GM12873 (cell line): Measurements from ENCODE around the gene MTHFSD.

Source experiments
- TF ChIP-seq, protein P1 (sequence below): IDR thresholded peaks from 2 replicates; pipeline ENCODE4 v1.5.1; 2012; ENCODE audit warnings: low read depth, mild to moderate bottlenecking, moderate library complexity, low read length, control low read depth; ENCODE audit not compliant: insufficient read depth; ENCODE audit errors: missing control alignments

MTHFSD gene

DNA sequence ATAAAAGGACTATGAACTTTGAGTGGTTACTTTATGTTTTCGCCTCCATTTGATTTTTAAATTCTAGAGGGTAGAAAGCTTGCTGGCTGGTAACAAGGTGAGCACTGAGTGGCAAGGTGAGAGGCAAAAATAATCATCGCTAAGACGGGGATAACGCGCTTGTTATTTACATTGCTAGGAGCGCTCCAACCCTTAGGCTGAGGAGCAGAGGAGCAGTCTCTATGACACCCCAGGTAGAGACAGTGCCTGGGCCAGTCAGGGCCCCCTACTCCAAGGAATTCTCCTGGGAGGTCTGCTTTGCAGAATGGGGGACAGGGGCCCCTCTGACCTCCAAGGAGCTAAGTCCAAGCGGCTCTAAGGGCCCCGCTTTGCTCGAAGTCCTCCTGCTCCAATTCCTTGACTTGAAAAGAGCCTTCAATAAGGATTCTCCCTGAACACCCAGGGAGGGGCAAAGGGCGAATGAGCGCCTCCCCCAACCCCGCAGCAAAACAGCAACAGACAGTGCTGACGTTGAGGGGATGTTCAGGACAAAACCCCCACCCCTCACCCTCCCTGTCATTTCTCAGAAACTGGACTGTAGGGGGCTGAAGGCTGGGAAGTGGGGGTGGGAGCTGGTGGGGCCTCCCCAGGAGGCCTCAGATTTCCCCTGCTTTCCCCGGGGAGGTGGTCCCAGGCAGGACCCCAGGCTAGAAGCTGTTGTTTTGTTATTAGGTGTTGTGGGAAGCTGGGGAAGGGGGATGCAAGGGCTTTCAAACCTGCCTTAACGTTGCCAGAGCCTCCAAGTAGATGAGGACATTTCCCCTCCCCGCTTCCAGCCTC lies 54.9 kb downstream of the MTHFSD start:
- TF ChIP-seq, protein P1, sequence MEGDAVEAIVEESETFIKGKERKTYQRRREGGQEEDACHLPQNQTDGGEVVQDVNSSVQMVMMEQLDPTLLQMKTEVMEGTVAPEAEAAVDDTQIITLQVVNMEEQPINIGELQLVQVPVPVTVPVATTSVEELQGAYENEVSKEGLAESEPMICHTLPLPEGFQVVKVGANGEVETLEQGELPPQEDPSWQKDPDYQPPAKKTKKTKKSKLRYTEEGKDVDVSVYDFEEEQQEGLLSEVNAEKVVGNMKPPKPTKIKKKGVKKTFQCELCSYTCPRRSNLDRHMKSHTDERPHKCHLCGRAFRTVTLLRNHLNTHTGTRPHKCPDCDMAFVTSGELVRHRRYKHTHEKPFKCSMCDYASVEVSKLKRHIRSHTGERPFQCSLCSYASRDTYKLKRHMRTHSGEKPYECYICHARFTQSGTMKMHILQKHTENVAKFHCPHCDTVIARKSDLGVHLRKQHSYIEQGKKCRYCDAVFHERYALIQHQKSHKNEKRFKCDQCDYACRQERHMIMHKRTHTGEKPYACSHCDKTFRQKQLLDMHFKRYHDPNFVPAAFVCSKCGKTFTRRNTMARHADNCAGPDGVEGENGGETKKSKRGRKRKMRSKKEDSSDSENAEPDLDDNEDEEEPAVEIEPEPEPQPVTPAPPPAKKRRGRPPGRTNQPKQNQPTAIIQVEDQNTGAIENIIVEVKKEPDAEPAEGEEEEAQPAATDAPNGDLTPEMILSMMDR = no peak

DNA sequence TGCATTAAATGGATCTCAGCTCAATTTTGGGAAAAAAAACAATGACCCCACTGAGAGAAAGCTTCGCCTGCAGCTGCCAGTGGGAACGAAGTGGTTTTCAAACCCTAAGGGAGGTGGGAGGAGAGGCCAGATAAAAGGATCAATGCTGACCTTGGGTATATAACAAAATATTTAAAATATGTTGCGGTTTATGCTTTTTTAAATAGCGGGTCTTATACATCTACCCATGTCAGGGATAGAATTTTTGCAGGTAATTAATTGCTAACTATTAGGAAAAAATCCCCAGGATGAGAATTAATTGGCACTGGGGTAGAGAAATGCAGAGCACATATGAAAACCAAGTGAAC lies 55.6 kb downstream of the MTHFSD start:
- TF ChIP-seq, protein P1 = no peak

DNA sequence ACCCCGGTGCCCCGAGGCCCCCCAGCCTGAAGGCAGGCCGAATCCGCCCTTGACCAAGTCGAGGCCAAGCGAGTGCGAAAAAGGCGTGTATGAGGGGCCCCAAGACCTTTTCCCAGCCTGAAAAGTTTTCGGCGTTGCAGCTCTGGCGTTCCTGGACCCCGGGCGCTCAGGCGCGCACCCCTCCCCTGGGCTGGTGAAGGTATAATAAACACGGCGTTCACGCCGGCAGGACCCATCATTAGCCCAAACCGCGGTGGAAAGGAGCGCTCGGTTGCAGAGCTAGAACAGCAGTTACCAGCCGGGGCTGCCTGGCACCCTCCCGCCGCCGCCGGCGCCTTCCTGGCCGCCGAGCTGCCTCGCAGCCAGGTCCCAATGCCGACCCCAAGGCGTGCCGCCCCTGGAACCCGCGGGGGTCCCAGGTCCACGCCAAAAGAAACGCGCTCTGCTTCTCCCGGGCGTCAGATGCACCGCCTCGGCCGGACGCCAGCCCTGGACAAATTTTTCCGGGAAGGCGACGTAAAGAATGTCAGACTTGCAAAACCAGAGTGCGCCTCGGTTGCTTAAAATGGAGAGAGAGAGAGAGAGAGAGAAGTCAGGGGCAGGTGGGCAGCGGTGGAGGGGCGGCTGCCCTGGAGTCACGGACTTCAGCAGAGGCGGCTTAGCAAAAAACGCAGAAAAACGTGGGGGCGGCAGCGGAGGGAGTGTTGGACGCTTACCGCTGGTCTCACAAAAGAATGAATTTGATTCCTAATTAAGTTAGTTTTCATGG lies 56.2 kb downstream of the MTHFSD start:
- TF ChIP-seq, protein P1 = no peak

DNA sequence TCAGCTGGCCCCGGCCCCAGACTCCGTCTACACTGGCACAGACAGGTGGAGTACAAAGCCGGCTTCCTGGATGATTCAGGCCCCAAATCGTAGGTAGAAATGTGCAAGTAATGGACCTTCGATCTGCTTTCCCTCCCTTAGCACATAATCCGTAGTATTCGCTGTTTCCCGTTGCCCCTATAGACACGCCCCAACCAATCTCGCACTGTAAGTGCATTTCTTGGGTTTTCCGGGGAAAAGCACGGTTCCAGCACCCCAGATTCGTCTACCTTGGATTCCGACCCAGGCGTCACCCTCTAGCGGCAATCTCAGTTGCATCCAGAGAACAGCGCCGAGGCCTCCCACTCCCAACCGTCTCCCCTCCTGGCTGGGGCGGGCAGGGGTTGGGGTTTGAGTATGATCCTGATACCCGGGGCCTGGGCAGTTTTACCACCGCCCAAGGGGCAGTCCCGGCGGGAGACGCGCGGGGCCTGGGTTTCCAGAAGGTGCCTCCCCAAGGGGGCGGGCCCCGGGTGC lies 56.8 kb downstream of the MTHFSD start:
- TF ChIP-seq, protein P1 = no peak

DNA sequence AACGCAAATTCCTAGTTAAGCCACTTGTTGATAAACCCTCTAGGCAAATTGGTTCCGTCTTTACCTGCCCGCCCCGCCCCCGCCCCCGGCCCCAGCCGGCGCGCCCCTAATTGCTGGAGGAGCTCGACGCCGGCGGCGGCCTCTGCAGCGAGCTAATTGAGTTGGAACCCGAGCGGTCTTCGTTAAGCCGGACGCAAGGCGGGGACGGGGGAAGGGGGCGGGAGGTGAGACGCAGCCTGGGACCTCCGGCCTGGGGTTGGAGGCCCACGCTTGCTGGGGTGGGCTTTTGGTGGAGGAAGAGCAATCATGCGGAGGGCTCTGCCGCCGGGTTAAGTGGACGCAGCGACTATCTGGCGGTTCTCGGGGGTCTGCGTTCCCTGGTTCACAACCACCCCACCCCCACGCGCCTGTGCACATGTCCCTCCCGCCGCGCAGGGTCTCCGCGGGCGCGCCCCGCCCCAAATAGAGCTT lies 57.4 kb downstream of the MTHFSD start:
- TF ChIP-seq, protein P1 = no peak

DNA sequence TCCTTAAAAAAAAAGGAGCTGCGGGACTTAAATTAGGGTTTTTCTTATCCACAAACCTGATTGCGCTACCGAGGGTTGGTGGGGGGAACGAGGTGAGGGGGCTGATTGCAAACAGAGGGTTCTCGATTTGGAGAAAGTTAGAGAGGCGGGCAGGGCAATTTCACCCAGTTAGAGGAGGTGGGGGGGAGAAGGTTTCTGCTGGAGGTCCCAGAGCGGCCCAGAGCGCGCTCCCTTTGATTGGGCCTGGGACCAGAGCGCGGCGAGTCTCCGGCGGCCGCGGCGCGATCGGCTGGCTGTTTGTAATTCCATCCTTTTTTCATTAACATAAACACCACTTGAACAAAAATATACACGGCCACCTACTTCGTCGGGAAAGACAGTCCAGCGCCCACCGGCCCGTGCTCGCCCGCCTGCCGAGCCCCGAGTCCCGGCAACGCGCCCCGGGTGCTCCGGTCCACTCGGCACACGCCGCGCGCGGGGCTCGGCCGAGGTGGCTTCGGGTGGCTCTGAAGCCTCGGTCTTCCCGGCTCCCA lies 58.0 kb downstream of the MTHFSD start:
- TF ChIP-seq, protein P1 = no peak
